Activated CD4-positive, alpha-beta T cell treated with anti-CD3 and anti-CD28 coated beads, Interleukin-2, amount 50 U/mL, for 1 hour (primary cell): ENCODE data around the gene LYSET.
"Not testable (repeated sequence)": the region's sequence is repeated elsewhere in the genome, so short reads cannot be mapped to it uniquely, and the experiment has no call there.

Experiments used
- DNase-seq: peaks from one replicate; pipeline ENCODE4 v3.0.0-alpha.2; 2020

Gene LYSET

GRCh38 chr14:93184391-93185348, at the start of gene LYSET, which contains the start of gene MOAP1:
LYSET (plus strand) TSS chr14:93185317; CDS start chr14:93185406, 89 bp downstream.
MOAP1 (minus strand) TSS chr14:93184897; CDS start chr14:93184242, 655 bp downstream.
- DNase-seq = peak; percentile 90

GRCh38 chr14:93135399-93135798, 49.7 kb upstream of the LYSET start:
- DNase-seq = no peak

- DNase-seq = no peak
Measured at GRCh38 chr14:93136009-93136408, 49.1 kb upstream of the LYSET start.

GRCh38 chr14:93136508-93136907, 48.6 kb upstream of the LYSET start:
- DNase-seq = not testable (repeated sequence)

GRCh38 chr14:93137864-93138263, 47.3 kb upstream of the LYSET start:
- DNase-seq = no peak

GRCh38 chr14:93142854-93143652, 42.1 kb upstream of the LYSET start:
- DNase-seq = no peak

GRCh38 chr14:93146119-93146518, 39.0 kb upstream of the LYSET start:
- no peak for DNase-seq

GRCh38 chr14:93148979-93149378, 36.1 kb upstream of the LYSET start:
- DNase-seq = no peak

- no peak for DNase-seq
Measured at GRCh38 chr14:93150227-93151208, 34.6 kb upstream of the LYSET start.

GRCh38 chr14:93153121-93153520, 32.0 kb upstream of the LYSET start:
- DNase-seq = no peak

GRCh38 chr14:93155667-93156066, 29.4 kb upstream of the LYSET start:
- DNase-seq = no peak

GRCh38 chr14:93156693-93157369, 28.3 kb upstream of the LYSET start:
- no peak for DNase-seq

- not testable (repeated sequence) for DNase-seq
Measured at GRCh38 chr14:93158349-93158748, 26.8 kb upstream of the LYSET start.

- DNase-seq = not testable (repeated sequence)
Measured at GRCh38 chr14:93159625-93160352, 25.3 kb upstream of the LYSET start.

- no peak for DNase-seq
Measured at GRCh38 chr14:93160353-93160801, 24.7 kb upstream of the LYSET start.

GRCh38 chr14:93161411-93161940, 23.6 kb upstream of the LYSET start:
- no peak for DNase-seq

GRCh38 chr14:93163564-93163963, 21.6 kb upstream of the LYSET start:
- DNase-seq = no peak

GRCh38 chr14:93165271-93166265, 19.5 kb upstream of the LYSET start:
- DNase-seq = not testable (repeated sequence)

- not testable (repeated sequence) for DNase-seq
Measured at GRCh38 chr14:93168610-93169009, 16.5 kb upstream of the LYSET start.
